Uterus (tissue), 4 donors: Measurements from ENCODE around the gene FRMD4B. TPM values are rescaled to one million over a fixed set of nuclear protein-coding genes. Genes with fewer than 3 reads are reported as not detected.

Source experiments
- DNase-seq, 2 donors: peaks; one replicate each; pipeline ENCODE4 v3.0.0-alpha.2; 2019 to 2020
- H3K27ac ChIP-seq, 2 donors: fragments of 200-600 bp; sonication (generic); 1 replicate in 1 of 2; 2 replicates in 1 of 2; pipeline ENCODE4 v1.5.1; 2016 to 2018
- H3K27me3 ChIP-seq, 2 donors: fragments of 200-600 bp; sonication (generic); one replicate each; pipeline ENCODE4 v1.5.1; 2018 to 2019; ENCODE audit warnings: control low read depth in 1 of 2
- H3K36me3 ChIP-seq, 2 donors: fragments of 200-600 bp; sonication (generic); one replicate each; pipeline ENCODE4 v1.5.1; 2019; ENCODE audit warnings: control low read depth in 1 of 2
- H3K4me1 ChIP-seq, 2 donors: fragments of 200-600 bp; sonication (generic); one replicate each; pipeline ENCODE4 v1.5.1; 2018 to 2019; ENCODE audit warnings: control low read depth in 1 of 2
- H3K4me3 ChIP-seq, 2 donors: fragments of 200-600 bp; sonication (generic); 1 replicate in 1 of 2; 2 replicates in 1 of 2; pipeline ENCODE4 v1.5.1; 2018 to 2019; ENCODE audit warnings: mild to moderate bottlenecking in 1 of 2
- H3K9me3 ChIP-seq, 2 donors: fragments of 200-600 bp; sonication (generic); one replicate each; pipeline ENCODE4 v1.5.1; 2019; ENCODE audit warnings: control low read depth in 1 of 2
- POLR2A ChIP-seq, 2 donors: fragments of 450-650 bp; IDR thresholded peaks; one replicate each; pipeline ENCODE4 v1.6.1; 2016; ENCODE audit warnings: antibody characterized with exemption in 2 of 2, mild to moderate bottlenecking in 1 of 2, moderate library complexity in 1 of 2
- intact Hi-C: fragments of 100-400 bp; cut with DNase I; formaldehyde crosslinking; loops from one replicate; pipeline ENCODE4 v1.15.1; 2023; ENCODE audit warnings: low total_unique reads
- total RNA-seq, 4 donors: library from RNA; depleted of rRNA in 3 of 4; stranded (reverse); fragments of >200 nt in 3 of 4; gene quantifications; one replicate each; pipeline versions ENCODE4 v1.1.0 to v1.2.4, GENCODE V29; 2014 to 2023
- TF ChIP-seq, protein P1 (sequence below), 4 experiments: fragments of 200-600 bp in 2 of 4; fragments of 450-650 bp in 2 of 4; sonication (generic) in 2 of 4; IDR thresholded peaks; one replicate each; pipeline ENCODE4 v1.5.1; 2016 to 2019; ENCODE audit warnings: antibody characterized with exemption in 4 of 4, mild to moderate bottlenecking in 2 of 4, moderate library complexity in 1 of 4
- donor health status: DM: yes; HTN: yes; CAD: no.

FRMD4B gene
- total RNA-seq, 4 donors from 2014 or later = 9.4 to 87.0 (median 23.6) TPM

- DNase-seq = peak in 1 of 2 donors; percentile 33
- H3K36me3 ChIP-seq = no peaks in the 10 kb centered on the region
- H3K27ac ChIP-seq = no peak overlapping the region
- intact Hi-C loops = no loop called here
- H3K27me3 ChIP-seq = no peaks in the 10 kb centered on the region
- no peaks in the 10 kb centered on the region for H3K9me3 ChIP-seq
- H3K4me3 ChIP-seq = no peak overlapping the region
- TF ChIP-seq POLR2A (IDR thresholded peaks at IDR 0.05) = no peak
- H3K4me1 ChIP-seq = no peaks in the 10 kb centered on the region
Measured at GRCh38 chr3:69406163-69406562, 20.3 kb upstream of the FRMD4B start.

GRCh38 chr3:69405067-69405466 lies 19.2 kb upstream of the FRMD4B start:
- DNase-seq = no peak
- TF ChIP-seq, protein P1, sequence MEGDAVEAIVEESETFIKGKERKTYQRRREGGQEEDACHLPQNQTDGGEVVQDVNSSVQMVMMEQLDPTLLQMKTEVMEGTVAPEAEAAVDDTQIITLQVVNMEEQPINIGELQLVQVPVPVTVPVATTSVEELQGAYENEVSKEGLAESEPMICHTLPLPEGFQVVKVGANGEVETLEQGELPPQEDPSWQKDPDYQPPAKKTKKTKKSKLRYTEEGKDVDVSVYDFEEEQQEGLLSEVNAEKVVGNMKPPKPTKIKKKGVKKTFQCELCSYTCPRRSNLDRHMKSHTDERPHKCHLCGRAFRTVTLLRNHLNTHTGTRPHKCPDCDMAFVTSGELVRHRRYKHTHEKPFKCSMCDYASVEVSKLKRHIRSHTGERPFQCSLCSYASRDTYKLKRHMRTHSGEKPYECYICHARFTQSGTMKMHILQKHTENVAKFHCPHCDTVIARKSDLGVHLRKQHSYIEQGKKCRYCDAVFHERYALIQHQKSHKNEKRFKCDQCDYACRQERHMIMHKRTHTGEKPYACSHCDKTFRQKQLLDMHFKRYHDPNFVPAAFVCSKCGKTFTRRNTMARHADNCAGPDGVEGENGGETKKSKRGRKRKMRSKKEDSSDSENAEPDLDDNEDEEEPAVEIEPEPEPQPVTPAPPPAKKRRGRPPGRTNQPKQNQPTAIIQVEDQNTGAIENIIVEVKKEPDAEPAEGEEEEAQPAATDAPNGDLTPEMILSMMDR (IDR thresholded peaks at IDR 0.05) = no peak
- TF ChIP-seq POLR2A (IDR thresholded peaks at IDR 0.05) = no peak
- intact Hi-C loops = no loop called here

DNA sequence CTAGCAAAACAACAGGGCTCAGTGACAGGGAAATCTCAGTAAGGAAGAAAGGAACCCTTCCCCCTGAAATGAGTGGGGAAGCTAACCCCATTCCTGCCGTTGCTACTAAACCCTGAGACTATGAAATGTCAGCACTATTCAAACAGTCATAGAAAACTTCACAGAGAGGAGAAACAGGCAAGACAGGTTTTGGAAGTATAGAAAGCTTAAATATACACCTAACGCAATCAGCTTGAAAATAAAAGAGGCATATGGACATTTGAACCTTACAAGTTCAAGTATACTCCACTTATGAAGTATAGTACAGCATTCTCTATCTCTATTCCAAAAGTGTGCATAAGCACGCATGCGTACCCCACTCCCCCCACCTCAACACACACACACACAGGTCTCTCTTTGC lies 17.6 kb upstream of the FRMD4B start:
- no peak overlapping the region for H3K4me3 ChIP-seq
- no peak for DNase-seq
- TF ChIP-seq POLR2A (IDR thresholded peaks at IDR 0.05) = no peak
- TF ChIP-seq, protein P1 (IDR thresholded peaks at IDR 0.05) = no peak
- no peaks in the 10 kb centered on the region for H3K36me3 ChIP-seq
- H3K9me3 ChIP-seq = no peaks in the 10 kb centered on the region
- H3K27me3 ChIP-seq = no peaks in the 10 kb centered on the region
- intact Hi-C loops = no loop called here
- H3K27ac ChIP-seq = no peak overlapping the region
- no peaks in the 10 kb centered on the region for H3K4me1 ChIP-seq

More at GRCh38 chr3:69405067-69405466, 19.2 kb upstream of the FRMD4B start:
- Histone ChIP-seq H3K4me1 (no peaks in the 10 kb centered on the region), H3K27me3 (no peaks in the 10 kb centered on the region), H3K36me3 (no peaks in the 10 kb centered on the region), H3K27ac (no peak overlapping the region), H3K9me3 (no peaks in the 10 kb centered on the region), H3K4me3 (no peak overlapping the region)

GRCh38 chr3:69400683-69401082 lies 14.8 kb upstream of the FRMD4B start:
- intact Hi-C loops = no loop called here
- Histone ChIP-seq H3K27ac (no peak overlapping the region), H3K27me3 (no peaks in the 10 kb centered on the region), H3K4me3 (no peak overlapping the region), H3K36me3 (no peaks in the 10 kb centered on the region), H3K9me3 (no peaks in the 10 kb centered on the region), H3K4me1 (no peaks in the 10 kb centered on the region)
- no peak for DNase-seq
- TF ChIP-seq, protein P1 (IDR thresholded peaks at IDR 0.05) = no peak
- TF ChIP-seq POLR2A (IDR thresholded peaks at IDR 0.05) = no peak

DNA sequence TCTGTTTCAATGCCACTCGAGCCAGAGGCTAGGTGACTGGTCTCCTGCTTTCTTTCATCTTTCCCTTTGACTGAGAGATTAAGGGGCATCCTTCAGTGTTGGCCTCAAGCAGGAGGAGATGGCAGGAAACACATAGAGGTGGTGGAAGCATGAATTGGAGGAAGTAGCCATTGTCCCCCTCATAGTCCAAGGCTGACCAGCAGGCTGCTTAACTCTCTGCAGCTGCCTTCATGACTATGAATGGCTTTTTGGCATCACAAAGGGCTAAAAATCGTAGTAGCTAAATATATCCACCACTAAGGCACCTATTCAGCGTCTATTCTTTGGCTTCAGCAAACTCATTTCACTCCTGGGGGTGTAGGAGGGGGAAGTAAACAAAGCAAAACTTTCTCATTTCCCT lies 7.0 kb upstream of the FRMD4B start:
- DNase-seq = no peak
- no peaks in the 10 kb centered on the region for H3K9me3 ChIP-seq
- TF ChIP-seq, protein P1 (IDR thresholded peaks at IDR 0.05) = no peak
- no peak for TF ChIP-seq POLR2A (IDR thresholded peaks at IDR 0.05)
- no peak overlapping the region for H3K4me3 ChIP-seq
- no peaks in the 10 kb centered on the region for H3K27me3 ChIP-seq
- no peak overlapping the region for H3K27ac ChIP-seq
- intact Hi-C loops = no loop called here
- no peaks in the 10 kb centered on the region for H3K4me1 ChIP-seq
- no peaks in the 10 kb centered on the region for H3K36me3 ChIP-seq

GRCh38 chr3:69392415-69392814 lies 6.5 kb upstream of the FRMD4B start:
- H3K27me3 ChIP-seq = no peaks in the 10 kb centered on the region
- no peaks in the 10 kb centered on the region for H3K4me1 ChIP-seq
- intact Hi-C loops = no loop called here
- no peaks in the 10 kb centered on the region for H3K36me3 ChIP-seq
- H3K9me3 ChIP-seq = no peaks in the 10 kb centered on the region
- no peak for TF ChIP-seq POLR2A (IDR thresholded peaks at IDR 0.05)
- TF ChIP-seq, protein P1 (IDR thresholded peaks at IDR 0.05) = no peak
- H3K27ac ChIP-seq = no peak overlapping the region
- no peak for DNase-seq
- no peak overlapping the region for H3K4me3 ChIP-seq
